Skeletal muscle tissue (tissue), 4 donors: ENCODE results near the gene SULT1A2. TPM values are rescaled to one million over a fixed set of nuclear protein-coding genes. Genes with fewer than 3 reads are reported as not detected.
A peak's percentile ranks its signal among the peaks of the same experiment; 100 is the strongest.
"Not testable (repeated sequence)": the region's sequence is repeated elsewhere in the genome, so short reads cannot be mapped to it uniquely, and the experiment has no call there.

Source experiments
- H3K27ac ChIP-seq: one replicate; pipeline ENCODE4 v1.7.0; 2013; ENCODE audit warnings: mild to moderate bottlenecking, low read depth, low read length, inconsistent platforms
- H3K27me3 ChIP-seq, 3 donors: one replicate each; pipeline ENCODE4 v1.7.0; 2013; ENCODE audit warnings: low read length in 3 of 3; ENCODE audit not compliant: control insufficient read depth in 3 of 3, insufficient read depth in 3 of 3
- H3K36me3 ChIP-seq, 3 donors: one replicate each; pipeline ENCODE4 v1.7.0; 2013; ENCODE audit warnings: low read length in 3 of 3; ENCODE audit not compliant: control insufficient read depth in 3 of 3, insufficient read depth in 3 of 3
- H3K4me1 ChIP-seq, 3 donors: one replicate each; pipeline ENCODE4 v1.7.0; 2013; ENCODE audit warnings: low read length in 3 of 3, mild to moderate bottlenecking in 3 of 3; ENCODE audit not compliant: control insufficient read depth in 3 of 3, insufficient read depth in 3 of 3
- H3K4me3 ChIP-seq, 3 donors: one replicate each; pipeline ENCODE4 v1.7.0; 2013; ENCODE audit warnings: low read length in 3 of 3
- H3K9ac ChIP-seq, 3 donors: one replicate each; pipeline ENCODE4 v1.7.0; 2013; ENCODE audit warnings: low read length in 3 of 3, mild to moderate bottlenecking in 3 of 3, moderate library complexity in 2 of 3, low read depth in 1 of 3
- H3K9me3 ChIP-seq, 3 donors: one replicate each; pipeline ENCODE4 v1.7.0; 2013; ENCODE audit warnings: low read length in 3 of 3; ENCODE audit not compliant: control insufficient read depth in 3 of 3
- total RNA-seq: library from RNA; depleted of rRNA; stranded (reverse); fragments of >200 nt; gene quantifications from one replicate; pipeline ENCODE4 v1.2.3, GENCODE V29; 2014
- donor health status: Osteomylitis.

SULT1A2 gene
- total RNA-seq, 1 donor from 2014 or later: 0.52 TPM

DNA sequence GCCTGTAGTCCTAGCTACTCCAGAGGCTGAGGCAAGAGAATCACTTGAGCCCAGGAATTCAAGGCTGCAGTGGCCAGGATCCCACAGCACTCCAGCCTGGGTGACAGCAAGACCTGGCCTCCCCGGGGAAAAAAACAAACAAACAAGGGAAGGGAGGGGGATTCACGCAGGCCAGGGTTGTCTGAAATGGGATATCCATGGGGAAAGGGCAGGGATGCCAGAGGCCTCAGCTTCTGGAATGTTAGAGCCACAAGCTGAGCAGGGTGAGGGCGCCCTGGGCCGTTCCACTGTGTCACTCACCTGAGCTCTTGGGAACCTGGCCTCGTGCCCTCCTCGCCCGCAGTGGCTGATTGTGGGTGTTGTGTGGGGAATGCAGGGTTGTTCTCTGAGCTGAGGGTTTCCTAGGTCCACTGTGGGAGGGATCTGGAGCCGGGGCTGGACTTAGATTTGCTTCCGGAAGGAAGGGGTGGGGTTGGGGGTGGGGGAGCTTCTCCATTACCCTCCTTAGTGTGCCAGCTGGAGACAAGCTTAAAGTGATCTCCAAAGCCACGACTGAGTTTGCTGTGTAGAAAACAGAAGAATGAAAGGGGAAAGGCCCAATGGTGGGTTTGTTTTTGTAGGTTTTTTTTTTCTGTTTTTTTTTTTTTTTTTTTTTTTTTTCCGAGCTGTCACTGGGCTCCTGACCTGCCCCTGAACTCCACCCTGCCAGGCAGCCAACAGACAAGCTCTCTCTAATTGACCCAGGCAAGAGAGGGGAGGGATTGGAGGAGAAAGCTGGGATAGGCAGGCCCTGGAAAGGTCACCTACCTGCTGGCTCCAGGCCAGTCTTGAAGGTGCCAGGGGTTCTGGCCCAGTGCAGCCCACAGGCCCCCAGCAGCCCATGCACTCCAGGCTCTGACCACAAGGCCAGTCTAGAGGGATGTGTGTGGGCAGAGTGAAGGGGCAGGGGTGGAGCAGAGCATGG lies 13.1 kb upstream of the SULT1A2 start, which contains the start of gene SULT1A1:
Gene SULT1A1 (minus strand): TSS at position 414 of the 964 bp plus-strand sequence. CDS start 1,189 bp downstream, outside the sequence.
- Histone ChIP-seq H3K9me3 (no peaks in the 10 kb centered on the region), H3K9ac (peak within 1 kb of the TSS; percentile 65 to 71 (median 67)), H3K27ac (peak within 1 kb of the TSS; percentile 44), H3K4me1 (peaks cover 12 to 16% (median 13%) of the 10 kb centered on the region in 3 donors), H3K36me3 (peaks cover 0 to 6% (median 3%) of the 10 kb centered on the region in 3 donors), H3K27me3 (no peaks in the 10 kb centered on the region), H3K4me3 (peak within 1 kb of the TSS; percentile 66 to 74 (median 67))

DNA sequence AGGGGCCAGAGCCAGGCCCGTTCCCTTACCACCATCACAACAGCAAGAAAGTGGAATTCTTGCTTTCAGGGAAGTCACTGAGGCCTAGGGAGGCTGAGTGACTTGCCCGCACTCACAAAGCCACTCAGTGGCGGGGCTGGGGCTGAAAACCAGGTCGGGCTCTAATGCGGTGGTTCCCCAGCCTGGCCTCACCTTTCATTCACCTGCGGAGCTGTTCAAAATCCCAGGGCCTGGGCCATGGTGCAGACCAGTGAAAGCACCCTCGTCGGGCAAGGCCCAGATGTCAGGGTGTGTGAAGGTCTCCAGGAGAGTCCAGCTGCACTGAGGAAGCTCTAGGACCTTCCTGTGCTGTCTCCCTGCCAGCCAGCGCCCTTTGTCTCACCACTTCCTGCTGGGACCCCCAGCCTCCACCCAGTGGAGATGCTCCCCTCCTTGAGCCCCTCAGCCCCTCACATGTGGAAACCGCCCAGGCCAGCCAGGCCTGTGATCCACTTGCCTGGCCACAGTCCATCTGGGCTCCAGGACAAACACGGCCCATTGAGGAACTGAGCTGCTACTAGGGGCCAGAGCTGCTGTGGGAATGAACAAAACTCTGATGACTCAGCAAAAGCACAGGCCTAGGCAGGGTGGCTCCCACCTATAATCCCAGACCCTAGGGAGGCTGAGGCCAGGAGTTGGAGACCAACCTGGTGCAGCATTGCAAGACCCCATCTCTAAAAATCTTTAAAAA lies 12.2 kb upstream of the SULT1A2 start:
- H3K4me3 ChIP-seq: peak overlapping the region; percentile 66 to 74 (median 67)
- peak overlapping the region; percentile 44 for H3K27ac ChIP-seq
- not testable (repeated sequence) for H3K27me3 ChIP-seq, H3K9me3 ChIP-seq, H3K36me3 ChIP-seq
- H3K4me1 ChIP-seq: peaks cover 12 to 16% (median 13%) of the 10 kb centered on the region in 3 donors
- peak overlapping the region; percentile 65 to 71 (median 67) for H3K9ac ChIP-seq

- not testable (repeated sequence) for H3K4me3 ChIP-seq, H3K9ac ChIP-seq, H3K36me3 ChIP-seq, H3K9me3 ChIP-seq, H3K27me3 ChIP-seq, H3K27ac ChIP-seq
- H3K4me1 ChIP-seq: peaks cover 12 to 16% (median 13%) of the 10 kb centered on the region in 3 donors
These were observed 11.6 kb upstream of the SULT1A2 start for GRCh38 chr16:28608496-28608808.

DNA sequence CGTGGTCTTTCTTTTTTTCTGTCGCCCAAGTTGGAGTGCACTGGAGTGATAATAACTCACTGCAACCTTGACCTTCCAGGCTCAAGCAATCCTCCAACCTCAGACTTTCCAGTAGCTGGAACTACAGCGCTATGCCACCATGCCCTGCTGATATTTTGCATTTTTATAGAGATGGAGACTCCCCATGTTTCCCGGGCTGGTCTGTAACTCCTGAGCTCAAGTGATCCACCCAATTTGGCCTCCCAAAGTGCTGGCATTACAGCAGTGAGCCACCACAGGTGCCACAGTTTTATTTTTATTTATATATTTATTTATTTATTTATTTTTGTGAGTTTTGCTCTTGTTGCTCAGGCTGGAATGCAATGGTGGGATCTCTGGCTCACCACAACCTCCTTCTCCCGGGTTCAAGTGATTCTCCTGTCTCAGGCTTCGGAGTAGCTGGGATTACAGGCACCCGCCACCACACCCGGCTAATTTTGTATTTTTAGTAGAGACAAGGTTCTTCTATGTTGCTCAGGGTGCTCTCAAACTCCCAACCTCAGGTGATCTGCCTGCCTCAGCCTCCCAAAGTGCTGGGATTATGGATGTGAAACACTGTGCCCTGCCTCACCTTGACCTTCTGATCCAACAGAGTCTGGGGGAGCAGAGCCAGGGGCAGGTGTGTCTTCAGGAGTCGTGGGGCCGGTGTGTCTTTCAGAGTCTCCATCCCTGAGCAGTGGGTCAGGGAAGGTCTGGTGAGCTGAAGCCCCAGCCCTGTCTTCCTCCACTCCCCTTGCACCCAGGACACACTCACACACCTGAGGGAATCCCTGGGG lies 11.0 kb upstream of the SULT1A2 start:
- H3K9me3 ChIP-seq, H3K9ac ChIP-seq, H3K36me3 ChIP-seq, H3K4me3 ChIP-seq, H3K27me3 ChIP-seq, H3K27ac ChIP-seq: not testable (repeated sequence)
- H3K4me1 ChIP-seq: peaks cover 12 to 16% (median 13%) of the 10 kb centered on the region in 3 donors

- Histone ChIP-seq H3K27ac (no peak overlapping the region), H3K9me3 (no peaks in the 10 kb centered on the region), H3K27me3 (peaks cover 0 to 2% (median 0%) of the 10 kb centered on the region in 3 donors), H3K4me3 (no peak overlapping the region), H3K9ac (no peak overlapping the region), H3K4me1 (peaks cover 12 to 16% (median 13%) of the 10 kb centered on the region in 3 donors), H3K36me3 (peaks cover 0 to 6% (median 3%) of the 10 kb centered on the region in 3 donors)
These were observed 10.3 kb upstream of the SULT1A2 start for GRCh38 chr16:28607116-28607623.

DNA sequence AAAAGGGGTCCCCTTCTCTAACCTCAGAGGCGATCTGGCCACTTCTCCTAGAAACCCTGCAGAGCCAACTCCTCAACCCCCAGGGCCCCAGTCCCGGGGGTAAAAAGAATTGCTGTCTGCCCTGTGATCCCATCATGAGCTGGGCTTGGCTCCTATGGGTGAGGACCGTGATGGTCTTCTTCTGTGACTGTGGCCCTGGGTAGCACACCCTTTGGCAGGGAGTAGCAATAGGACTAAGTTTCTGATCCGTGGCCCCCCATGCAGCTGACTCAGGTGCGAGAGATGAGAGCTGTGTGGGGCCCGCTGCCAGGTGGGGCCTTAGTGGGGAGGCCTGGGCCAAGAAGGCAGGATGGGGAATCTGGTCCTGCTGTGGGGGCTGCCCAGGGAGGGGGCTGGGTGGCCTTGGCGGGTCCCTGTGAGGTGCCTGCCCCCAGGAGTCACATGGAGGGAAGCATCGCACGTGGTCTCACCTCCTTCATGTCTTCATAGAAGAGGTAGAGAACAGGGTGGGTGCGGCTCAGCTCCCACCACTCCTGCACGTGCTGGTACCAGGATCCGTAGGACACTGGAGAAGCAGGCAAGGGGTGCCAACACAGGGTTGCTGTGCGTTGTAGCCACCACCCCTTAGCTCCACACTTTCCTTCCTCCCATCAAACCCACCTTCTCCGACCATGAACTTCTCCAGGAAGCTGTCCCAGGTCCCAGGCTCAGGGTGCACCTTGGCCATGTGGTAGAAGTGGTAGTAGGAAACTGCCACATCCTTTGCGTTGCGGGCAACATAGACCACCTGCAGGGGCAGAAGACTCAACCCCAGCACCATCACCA lies 9.7 kb upstream of the SULT1A2 start:
- Histone ChIP-seq H3K27me3 (peaks cover 0 to 2% (median 0%) of the 10 kb centered on the region in 3 donors), H3K27ac (no peak overlapping the region), H3K9me3 (no peaks in the 10 kb centered on the region), H3K36me3 (peaks cover 0 to 6% (median 3%) of the 10 kb centered on the region in 3 donors), H3K4me1 (peaks cover 12 to 16% (median 13%) of the 10 kb centered on the region in 3 donors), H3K9ac (no peak overlapping the region), H3K4me3 (no peak overlapping the region)

DNA sequence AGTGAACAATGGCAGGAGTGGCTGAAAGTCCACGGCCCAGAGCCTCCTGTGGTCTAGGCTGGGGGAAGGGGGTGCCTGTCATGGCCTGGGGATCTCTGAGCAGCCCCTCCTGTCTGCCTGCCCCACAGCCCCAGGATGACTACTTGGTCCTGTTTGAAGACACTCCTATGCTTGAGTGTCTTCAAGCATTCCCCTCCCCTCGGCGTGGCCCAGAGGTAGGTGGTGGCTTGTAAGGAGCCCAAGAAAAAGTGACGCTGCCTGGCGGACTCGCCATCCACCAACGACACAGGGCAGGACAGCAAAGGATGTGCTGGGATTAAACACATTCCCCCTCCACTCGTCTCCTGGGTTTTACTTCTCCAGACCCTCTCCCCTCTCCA lies 7.3 kb upstream of the SULT1A2 start:
- Histone ChIP-seq H3K9me3 (no peaks in the 10 kb centered on the region), H3K9ac (no peak overlapping the region), H3K4me1 (peaks cover 1 to 3% (median 1%) of the 10 kb centered on the region in 3 donors), H3K27me3 (peaks cover 0 to 2% (median 0%) of the 10 kb centered on the region in 3 donors), H3K36me3 (peaks cover 0 to 6% (median 3%) of the 10 kb centered on the region in 3 donors), H3K27ac (no peak overlapping the region), H3K4me3 (no peak overlapping the region)

DNA sequence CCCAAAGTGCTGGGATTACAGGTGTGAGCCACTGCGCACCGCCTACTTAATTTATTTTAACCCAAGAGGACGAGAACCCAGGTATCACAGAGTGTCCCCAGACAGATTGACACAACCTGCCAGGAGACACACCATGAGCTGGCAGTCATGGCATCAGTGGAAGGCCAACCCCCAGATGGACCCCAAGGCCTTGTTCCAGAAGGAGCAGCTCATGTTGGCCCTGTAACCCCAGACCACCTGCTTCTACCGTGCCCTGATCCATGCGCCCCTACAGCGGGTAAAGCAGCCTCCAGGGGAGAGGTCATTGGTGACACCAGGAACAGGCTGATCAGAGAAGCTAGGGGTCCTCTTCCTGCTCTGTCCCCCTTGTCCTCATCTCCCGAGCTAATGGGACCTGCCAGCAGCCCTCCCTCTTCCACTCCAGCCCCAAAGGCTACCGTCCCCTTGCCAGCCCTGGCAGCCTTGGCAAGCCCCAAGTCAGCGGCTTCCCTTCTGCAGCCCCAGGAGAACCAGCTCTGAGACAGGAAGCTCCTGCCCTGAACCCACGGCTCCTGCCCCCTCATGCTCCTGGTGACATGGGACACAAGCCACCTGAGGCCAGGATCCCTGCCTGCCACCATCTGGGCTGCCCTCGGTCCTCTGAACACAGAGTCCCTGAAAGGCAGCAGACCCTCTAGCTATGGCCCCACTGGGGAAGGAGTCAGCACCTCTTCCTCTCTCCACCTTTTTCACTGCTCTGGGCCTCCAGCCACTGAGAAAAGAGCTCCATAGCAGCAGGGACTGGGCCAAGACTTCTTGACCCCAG lies 6.7 kb upstream of the SULT1A2 start:
- Histone ChIP-seq H3K4me1 (no peaks in the 10 kb centered on the region), H3K27me3 (peaks cover 0 to 2% (median 0%) of the 10 kb centered on the region in 3 donors), H3K9me3 (no peaks in the 10 kb centered on the region), H3K36me3 (peaks cover 0 to 6% (median 3%) of the 10 kb centered on the region in 3 donors), H3K4me3 (no peak overlapping the region), H3K27ac (no peak overlapping the region), H3K9ac (no peak overlapping the region)
